Glomerular visceral epithelial cell (primary cell): ENCODE measurements around the gene USP40.
"Not testable (repeated sequence)": the region's sequence is repeated elsewhere in the genome, so short reads cannot be mapped to it uniquely, and the experiment has no call there.

Experiments
- DNase-seq: peaks from one replicate; pipeline ENCODE4 v3.0.0-alpha.2; 2016; ENCODE audit errors: extremely low spot score

USP40 gene, protein sequence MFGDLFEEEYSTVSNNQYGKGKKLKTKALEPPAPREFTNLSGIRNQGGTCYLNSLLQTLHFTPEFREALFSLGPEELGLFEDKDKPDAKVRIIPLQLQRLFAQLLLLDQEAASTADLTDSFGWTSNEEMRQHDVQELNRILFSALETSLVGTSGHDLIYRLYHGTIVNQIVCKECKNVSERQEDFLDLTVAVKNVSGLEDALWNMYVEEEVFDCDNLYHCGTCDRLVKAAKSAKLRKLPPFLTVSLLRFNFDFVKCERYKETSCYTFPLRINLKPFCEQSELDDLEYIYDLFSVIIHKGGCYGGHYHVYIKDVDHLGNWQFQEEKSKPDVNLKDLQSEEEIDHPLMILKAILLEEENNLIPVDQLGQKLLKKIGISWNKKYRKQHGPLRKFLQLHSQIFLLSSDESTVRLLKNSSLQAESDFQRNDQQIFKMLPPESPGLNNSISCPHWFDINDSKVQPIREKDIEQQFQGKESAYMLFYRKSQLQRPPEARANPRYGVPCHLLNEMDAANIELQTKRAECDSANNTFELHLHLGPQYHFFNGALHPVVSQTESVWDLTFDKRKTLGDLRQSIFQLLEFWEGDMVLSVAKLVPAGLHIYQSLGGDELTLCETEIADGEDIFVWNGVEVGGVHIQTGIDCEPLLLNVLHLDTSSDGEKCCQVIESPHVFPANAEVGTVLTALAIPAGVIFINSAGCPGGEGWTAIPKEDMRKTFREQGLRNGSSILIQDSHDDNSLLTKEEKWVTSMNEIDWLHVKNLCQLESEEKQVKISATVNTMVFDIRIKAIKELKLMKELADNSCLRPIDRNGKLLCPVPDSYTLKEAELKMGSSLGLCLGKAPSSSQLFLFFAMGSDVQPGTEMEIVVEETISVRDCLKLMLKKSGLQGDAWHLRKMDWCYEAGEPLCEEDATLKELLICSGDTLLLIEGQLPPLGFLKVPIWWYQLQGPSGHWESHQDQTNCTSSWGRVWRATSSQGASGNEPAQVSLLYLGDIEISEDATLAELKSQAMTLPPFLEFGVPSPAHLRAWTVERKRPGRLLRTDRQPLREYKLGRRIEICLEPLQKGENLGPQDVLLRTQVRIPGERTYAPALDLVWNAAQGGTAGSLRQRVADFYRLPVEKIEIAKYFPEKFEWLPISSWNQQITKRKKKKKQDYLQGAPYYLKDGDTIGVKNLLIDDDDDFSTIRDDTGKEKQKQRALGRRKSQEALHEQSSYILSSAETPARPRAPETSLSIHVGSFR

DNA sequence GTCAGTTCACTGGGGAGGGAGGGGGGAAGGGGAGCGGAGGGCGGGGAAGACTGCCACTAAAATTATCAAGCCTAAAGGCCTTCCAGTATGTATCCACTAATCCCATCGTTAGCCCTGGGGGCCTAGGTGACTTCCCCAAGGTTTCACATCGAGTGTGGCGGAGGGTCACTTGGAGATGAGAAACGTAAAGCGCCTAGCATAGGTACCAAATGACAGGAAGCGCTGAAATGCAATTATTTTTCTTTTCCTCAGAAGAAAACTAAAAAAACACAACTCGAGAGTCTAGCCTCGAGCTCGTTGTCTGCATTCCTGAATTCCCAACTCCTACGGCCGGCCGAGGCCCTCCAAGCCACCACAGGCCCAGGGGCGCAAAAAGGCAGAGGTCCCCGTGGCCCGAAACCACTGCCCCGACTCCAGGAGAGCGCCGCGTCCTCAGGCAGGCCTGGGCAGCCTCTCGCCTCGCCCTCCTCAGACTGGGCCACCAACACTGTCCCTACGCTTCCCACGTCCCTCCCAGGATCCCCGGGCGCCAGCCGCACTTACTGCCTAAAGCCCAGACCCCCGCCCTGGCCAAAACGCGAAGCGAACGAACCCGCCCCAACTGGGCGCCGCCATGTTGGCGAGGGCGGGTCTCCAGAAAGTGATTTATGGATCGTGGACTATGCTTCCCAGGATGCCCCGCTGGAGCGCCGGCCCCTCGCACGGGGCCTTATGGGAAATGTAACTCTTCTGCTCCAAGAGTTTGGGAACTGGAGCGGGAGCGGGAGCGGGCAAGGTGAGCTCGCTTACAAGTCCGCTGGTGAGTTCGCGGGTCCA is at the start of gene USP40:
Gene USP40 (minus strand): TSS at position 642 of the 816 bp plus-strand sequence. CDS start 1,228 bp downstream, outside the sequence.
- peak; percentile 93 for DNase-seq

DNA sequence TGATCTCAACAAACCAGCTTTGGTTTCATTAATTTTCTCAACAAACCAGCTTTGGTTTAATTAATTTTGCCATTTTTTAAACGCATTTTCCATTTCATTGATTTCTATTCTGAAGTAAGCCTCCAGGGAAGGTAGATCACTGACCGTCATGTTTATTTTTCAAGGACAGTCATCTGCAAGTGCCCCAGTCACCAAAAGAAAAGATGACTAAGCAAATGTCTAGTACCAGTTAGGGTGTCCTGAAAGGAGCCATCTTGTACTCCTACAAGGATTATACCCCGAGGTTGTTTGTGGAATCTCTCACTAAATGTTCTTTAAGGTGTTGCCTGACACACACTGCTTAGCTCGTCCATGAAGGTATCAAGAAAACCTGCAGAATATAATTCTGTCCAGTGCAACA is 44.7 kb upstream of the USP40 start:
- DNase-seq = no peak

DNA sequence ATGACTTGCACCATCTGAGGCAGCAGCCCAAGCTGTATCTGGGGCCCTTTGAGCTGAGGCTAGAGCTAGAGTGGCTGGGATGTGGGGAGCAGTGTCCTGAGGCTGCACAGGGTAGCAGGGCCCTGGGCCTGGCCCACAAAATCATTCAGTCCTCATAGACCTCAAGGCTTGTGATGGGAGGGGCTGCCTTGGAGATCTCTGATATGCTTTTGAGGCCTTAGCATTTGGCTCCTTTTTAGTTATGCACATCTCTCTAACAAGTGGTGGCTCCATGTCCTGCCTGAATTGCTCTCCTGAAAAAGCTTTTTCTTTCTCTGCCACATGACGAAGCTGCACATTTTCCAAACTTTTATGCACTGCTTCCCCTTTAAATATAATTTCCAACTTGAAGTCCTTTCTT is 39.1 kb upstream of the USP40 start:
- DNase-seq = no peak

DNA sequence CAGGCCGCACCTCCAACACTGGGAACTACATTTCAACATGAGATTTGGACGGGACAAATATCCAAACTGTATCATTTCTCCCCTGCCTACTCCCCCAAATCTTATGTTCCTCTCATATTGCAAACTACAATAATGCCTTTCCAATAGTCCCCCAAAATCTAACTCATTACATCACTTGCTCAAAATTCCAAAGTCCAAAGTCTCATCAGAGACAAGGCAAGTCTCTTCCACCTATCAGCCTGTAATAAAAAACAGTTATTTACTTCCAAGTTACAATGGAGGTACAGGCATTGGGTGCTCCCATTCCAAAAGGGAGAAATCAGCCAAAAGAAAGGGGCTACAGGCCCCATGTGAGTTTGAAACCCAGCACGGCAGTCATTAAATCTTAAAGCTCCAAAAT is 38.2 kb upstream of the USP40 start:
- DNase-seq = no peak

DNA sequence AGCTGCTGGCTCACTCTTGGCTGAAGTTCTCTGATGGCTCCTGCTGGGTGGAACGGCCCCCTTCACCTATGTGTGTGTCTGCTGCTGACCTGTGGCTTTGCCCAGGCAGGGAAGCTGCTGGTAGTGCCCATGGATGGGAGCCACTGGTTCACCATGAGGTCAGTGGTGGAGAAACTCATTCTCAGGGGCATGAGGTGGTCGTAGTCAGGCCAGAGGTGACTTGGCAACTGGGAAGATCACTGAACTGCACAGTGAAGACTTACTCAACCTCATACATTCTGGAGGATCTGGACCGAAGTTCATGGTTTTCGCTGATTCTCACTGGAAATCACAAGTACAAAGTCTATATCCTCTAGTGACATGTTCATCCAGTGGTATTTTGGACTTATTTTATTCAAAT is 36.9 kb upstream of the USP40 start:
- DNase-seq = no peak

DNA sequence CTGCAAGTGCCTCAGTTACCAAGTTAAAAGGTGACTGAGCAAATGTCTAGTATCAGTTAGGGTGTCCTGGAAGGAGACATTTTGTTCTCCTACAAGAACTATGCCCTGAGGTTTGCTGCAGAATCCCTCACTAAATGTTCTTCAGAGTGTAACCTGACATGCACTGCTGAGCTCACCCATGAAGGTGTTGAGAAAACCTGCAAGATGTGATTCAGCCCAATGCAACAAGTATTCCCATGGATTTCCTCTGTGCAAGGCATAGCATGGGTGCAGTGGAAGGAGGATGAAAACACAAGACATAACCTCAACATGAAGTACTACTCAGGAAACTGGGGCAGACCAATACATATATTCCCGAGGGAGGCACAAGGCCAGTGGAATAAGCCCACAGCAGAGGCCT is 35.5 kb upstream of the USP40 start:
- no peak for DNase-seq

DNA sequence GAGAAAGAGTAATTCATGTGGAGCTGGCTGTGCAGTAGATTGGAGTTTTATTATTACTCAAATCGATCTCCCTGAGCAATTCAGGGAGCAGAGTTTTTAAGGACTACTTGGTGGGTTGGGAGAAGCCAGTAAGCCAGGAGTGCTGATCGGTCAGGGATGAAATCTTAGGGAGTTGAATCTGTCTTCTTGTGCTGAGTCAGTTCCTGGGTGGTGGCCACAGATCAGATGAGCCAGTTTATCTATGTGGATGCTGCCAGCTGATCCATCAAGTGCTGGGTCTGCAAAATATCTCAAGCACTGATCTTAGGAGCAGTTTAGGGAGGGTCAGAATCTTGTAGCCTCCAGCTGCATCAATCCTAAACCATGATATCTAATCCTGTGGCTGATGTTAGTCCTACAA is 33.8 kb upstream of the USP40 start:
- peak; percentile 59 for DNase-seq

DNA sequence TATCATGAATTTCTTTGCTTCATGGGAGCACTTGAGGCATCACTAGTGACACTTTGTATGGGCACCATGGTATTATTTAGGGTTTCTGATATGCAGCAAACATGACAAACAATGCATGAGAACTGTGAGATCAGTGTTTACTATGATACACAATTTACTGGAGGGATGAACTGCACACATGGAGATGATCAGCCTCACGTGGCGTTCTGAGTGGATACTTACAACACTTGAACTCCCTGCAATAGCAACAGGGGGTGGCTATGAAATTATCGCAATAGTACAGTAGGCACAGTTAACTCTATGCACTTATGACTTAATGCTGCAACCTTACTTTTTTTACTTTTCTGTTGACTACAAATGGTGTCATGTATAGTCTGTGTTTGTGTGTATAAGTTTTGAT is 32.4 kb upstream of the USP40 start:
- no peak for DNase-seq

DNA sequence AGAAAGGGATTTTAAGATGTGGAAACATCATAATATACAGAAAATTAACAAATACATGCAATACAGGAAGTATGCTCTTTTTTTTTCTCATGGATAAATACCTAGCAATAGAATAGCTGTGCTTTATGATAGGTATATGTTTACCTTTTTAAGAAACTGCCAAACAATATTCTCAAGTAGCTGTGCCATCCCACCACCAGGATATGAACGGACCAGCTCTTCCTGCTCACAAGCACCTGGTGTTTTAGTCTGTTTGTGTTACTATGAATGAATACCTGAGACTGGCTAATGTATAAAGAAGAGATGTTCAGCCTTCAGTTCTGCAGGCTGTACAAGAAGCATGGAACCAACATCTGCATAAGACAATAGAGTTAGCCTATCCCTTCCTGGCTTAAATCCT is 30.9 kb upstream of the USP40 start:
- DNase-seq = no peak

DNA sequence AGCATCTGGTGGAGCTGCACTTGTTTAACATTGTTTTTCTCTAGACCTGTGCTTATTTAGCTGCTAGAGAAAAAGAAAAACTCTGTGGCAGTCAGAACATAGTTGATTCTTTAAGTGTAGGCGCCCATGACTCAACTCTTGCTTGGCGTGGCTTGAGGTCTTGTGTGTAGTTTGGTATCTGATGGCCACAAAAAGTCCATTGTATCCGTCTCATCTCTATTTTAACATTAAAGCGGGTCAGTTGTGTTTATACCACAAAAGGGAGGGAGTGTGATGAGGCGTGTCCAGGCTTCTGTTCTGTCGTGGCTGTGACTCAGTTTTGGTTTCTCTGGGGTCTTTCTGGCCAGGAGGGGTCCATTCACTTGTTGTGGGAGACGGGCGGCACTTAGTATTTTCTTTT is 26.6 kb upstream of the USP40 start:
- peak; percentile 33 for DNase-seq

DNA sequence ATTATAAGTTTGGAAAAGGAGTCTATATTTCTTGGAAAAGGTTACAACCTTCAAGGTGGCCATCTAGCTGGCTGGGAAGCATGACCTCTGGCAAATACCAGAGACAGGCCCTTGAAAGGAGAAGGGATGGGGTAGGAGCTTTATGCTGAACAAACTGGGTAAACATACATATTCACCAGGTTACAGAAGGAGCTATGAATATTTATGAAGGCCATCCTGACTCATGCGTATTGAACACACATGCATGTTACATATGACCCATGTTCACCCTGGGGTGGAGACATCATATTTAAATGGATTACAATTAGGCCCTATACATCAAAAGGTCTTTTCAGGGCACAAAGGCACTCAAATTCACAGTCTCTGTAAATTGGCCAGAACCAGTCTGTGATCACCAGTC is 26.1 kb upstream of the USP40 start:
- DNase-seq = not testable (repeated sequence)

DNA sequence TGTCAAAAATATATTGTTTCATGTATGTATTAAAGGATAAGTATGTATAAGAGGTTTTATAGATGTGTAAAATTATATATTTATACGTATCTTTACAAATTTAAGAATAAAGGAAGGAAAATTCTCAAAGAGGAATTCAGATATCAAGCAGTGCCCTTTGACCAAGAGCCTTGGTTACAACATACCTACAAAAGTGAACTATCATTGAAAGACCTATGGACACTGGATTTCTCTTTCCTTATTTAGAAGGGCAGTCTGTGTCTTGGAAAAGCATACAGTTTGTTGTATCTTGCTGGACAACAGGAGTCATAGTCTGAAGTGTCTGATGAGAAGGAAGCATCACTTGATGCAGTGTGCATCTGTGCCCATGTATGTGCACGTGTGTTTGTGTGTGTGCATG is 21.8 kb upstream of the USP40 start:
- no peak for DNase-seq

DNA sequence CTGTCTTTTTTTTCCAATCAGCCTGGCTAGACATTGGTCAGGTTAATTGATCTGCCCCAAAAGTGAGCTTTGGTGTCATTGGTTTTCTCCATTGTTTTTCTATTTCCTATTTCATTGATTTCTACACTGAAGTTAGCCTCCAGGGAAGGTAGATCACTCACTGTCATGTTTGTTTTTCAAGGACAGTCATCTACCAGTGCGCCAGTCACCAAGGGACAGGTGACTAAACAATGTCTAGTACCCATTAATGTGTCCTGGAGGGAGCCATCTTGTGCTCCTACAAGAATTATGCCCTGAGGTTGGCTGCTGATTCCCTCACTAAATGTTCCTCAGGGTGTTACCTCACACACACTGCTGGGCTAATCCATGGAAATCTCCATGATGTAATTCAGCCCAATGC is 17.6 kb upstream of the USP40 start:
- no peak for DNase-seq

DNA sequence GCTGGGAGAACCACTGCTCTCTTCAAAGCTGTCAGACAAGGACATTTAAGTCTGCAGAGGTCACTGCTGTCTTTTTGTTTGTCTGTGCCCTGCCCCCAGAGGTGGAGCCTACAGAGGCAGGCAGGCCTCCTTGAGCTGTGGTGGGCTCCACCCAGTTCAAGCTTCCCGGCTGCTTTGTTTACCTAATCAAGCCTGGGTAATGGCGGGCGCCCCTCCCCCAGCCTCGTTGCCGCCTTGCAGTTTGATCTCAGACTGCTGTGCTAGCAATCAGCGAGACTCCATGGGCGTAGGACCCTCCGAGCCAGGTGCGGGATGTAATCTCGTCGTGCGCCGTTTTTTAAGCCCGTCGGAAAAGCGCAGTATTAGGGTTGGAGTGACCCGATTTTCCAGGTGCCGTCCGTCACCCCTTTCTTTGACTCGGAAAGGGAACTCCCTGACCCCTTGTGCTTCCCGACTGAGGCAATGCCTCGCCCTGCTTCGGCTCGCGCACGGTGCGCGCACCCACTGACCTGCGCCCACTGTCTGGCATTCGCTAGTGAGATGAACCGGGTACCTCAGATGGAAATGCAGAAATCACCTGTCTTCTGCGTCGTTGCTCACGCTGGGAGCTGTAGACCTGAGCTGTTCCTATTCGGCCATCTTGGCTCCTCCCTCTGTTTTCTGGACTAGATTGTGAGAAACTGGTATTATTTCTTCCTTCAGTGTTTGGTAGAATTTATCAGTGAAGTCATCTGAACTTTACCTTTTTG is 16.8 kb upstream of the USP40 start:
- not testable (repeated sequence) for DNase-seq

DNA sequence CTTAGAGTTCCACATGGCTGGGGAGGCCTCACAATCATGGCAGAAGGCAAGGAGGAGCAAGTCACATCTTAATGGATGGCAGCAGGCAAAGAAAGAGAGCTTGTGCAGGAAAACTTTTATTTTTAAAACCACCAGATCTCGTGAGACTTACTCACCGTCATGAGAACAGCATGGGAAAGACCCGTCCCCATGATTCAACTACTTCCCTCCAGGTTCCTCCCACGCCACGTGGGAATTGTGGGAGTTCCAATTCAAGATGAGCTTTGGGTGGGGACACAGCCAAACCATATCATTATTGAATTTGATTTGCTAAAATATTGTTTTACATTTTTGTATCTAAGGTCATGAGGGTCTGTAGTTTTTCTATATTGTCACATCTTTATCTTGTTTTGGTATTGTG is 10.8 kb upstream of the USP40 start:
- not testable (repeated sequence) for DNase-seq

DNA sequence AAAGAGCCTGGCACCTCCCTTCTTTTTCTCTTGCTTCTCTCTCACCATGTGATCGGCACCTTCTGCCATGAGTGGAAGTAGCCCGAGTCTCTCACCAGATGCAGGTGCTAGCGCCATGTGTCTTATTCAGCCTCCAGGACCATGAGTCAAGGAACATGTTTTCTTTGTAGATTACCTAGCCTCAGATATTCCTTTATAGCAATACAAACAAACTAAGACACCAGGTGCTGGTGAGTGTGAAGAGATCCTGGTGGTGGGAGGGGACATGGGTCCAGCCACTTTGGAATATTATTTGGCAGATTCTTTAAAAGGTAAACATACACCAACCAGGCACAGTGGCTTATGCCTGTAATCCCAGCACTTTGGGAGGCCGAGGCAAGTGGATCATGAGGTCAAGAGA is 5.9 kb upstream of the USP40 start:
- no peak for DNase-seq

DNA sequence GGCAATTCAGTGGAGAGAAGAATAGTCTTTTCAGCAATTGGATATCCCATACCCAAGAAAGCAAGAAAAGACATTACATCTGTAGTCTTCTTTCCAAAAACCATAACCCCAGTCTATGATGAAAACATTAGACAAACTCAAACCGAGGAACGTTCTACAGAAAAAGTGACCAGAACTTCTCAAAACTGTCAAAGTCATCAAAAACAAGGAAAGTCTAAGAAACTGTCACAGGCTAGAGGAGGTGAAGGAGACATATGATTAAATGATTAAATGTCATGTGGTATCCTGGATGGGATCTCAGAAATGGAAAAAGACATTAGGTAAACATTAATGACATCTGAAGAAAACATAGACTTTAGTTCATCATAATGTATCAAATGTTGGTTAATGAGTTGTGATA is 4.9 kb upstream of the USP40 start:
- no peak for DNase-seq

DNA sequence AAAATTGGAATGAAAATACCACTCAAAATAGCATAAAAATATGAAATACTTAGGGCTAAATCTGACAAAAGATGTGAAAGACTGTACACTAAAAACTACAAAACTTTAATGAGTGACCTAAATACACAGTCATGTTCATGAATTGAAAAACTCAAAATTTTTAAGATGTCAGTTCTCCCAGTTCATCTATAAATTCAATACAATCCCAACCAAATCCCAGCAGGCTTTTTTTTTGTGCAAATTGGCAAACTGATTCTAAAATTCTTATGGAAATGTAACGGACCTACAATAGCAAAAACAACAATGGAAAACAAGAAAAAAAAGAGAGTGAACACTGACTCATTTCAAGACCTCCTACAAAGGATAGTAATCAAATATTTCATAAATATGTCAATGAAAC is 4.4 kb upstream of the USP40 start:
- DNase-seq = no peak

DNA sequence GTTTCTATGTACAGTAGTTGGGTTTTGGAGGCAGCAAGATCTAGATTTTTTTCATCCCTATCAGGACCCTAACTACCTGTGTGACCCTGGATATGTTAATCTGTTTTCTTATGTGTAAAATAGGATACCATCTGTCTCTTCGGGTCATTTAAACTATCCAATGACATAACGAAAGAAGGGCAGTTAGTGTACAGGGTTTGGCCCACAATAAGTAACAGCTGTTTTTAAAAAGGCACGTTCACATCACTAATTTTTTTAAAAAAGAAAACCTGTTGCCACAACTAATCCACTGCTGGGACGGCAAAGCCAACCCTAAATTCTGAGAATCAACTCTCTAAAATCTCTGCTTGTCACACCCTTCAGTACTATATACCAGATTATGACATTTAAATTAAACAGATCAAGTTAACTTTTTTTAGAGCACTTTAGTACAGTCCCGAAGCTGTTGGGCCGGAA is 869 bp downstream of the USP40 start:
- no peak for DNase-seq

DNA sequence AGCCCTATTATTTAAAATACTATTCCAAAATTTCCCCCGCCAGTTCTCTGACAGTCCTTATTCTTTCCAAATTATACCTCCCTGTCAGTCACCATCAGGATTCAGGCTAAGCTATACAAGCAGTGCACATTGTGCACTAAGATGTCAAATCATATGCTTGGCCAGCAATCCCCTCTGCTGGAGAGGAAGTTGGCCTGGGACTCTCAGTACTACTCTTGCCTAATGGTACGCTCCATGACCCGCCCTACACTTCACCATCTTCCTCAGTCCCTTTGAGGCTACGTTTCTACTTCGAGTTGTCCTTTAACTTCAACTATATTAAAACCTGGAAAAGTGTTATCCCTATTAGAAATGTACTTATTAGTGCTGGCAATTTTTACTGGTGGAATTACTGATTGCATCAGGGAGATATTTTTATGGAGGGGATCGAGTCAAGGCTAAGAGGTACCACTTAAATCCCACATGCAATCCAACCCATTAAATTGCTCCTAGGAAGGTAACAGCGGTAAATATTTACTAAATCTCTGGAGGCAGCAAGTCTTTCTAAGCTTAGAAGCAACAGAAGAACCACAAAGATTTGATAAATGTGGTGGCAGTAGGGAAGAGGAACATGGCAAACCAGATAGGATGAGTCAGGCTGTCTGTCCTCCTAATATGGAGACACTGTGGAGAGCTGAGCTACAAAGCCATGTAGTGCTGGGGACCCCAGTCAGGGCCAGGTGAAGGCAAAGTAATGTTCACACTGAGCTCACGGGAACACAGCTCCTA is 2.7 kb downstream of the USP40 start:
- DNase-seq = peak; percentile 20
